ENCODE data around the gene RIPK4. TPM values are rescaled to one million over a fixed set of nuclear protein-coding genes. Genes with fewer than 3 reads are reported as not detected.

Gene RIPK4
- total and polyA plus RNA-seq, 2 of the 13 experiments (the other 11 are each of a cell fraction or from before 2014, with no cell fraction given): 3.1 to 4.9 TPM

DNA sequence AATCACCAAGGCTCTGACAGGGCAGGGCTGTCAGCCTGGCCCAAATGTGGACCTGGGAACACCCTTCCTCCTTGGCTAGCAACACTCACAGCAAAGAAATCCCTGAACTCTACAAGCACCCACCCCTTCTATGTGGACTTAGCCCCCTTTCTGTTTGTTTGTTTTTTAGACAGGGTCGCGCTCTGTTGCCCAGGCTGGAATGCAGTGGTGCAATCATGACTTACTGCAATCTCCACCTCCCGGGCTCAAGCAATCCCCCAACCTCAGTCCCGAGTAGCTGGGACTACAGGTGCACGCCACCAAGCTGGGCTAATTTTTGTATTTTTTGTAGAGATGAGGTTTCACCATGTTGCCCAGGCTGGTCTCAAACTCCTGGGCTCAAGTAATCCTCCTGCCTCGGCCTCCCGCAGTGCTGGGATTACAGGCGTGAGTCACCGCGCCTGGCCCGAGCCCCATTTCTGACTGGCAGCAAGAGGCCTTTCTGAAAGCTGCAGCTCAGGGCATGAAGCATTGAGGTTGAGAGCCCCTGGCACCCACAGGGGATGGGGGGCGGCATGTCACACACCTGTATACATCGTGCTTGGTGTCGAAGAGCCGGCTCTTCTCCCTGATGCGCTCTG lies 16.2 kb downstream of the RIPK4 start (continued):
- TF ChIP-seq THAP9 (CRISPR knock-in tag; IDR thresholded peaks at IDR 0.05; ENCODE audit: borderline replicate concordance): no peak
- no peak for TF ChIP-seq ZFYVE20 (CRISPR knock-in tag; IDR thresholded peaks at IDR 0.05; ENCODE audit: borderline replicate concordance, low read depth)
- TF ChIP-seq NAIF1 (CRISPR knock-in tag; IDR thresholded peaks at IDR 0.05; ENCODE audit: borderline replicate concordance): no peak
- no peak for TF ChIP-seq REL (CRISPR knock-in tag; conservative IDR thresholded peaks at IDR 0.05)
- TF ChIP-seq MXD4 (CRISPR knock-in tag; IDR thresholded peaks at IDR 0.05): no peak
- peak; percentile 85 for TF ChIP-seq ARID5B (CRISPR knock-in tag; IDR thresholded peaks at IDR 0.05)
- peak; percentile 81; the same call in 1 of the 2 replicates for TF ChIP-seq NCOR1 (IDR thresholded peaks at IDR 0.05; ENCODE audit: borderline replicate concordance, low read length)
- TF ChIP-seq ZNF792 (CRISPR knock-in tag; IDR thresholded peaks at IDR 0.05): no peak
- peak; percentile 44; the same call in 1 of the 2 replicates for TF ChIP-seq NR2C2 (CRISPR knock-in tag; IDR thresholded peaks at IDR 0.05; ENCODE audit: borderline replicate concordance)
- peak; percentile 42; the same call in 1 of the 2 replicates for TF ChIP-seq NR2F6 (IDR thresholded peaks at IDR 0.05)
- peak; percentile 81 for TF ChIP-seq NR2F6 (CRISPR knock-in tag; IDR thresholded peaks at IDR 0.05)
- TF ChIP-seq, protein P1, sequence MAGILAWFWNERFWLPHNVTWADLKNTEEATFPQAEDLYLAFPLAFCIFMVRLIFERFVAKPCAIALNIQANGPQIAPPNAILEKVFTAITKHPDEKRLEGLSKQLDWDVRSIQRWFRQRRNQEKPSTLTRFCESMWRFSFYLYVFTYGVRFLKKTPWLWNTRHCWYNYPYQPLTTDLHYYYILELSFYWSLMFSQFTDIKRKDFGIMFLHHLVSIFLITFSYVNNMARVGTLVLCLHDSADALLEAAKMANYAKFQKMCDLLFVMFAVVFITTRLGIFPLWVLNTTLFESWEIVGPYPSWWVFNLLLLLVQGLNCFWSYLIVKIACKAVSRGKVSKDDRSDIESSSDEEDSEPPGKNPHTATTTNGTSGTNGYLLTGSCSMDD (CRISPR knock-in tag; IDR thresholded peaks at IDR 0.05): no peak
- no peak for TF ChIP-seq ZNF10 (CRISPR knock-in tag; IDR thresholded peaks at IDR 0.05; ENCODE audit: borderline replicate concordance, low read depth)
- 0 out of 2 replicates have a peak, but pooled peaks have one; percentile 55 for TF ChIP-seq ZNF564 (CRISPR knock-in tag; IDR thresholded peaks at IDR 0.05)
- 0 out of 2 replicates have a peak, but pooled peaks have one; percentile 31 for TF ChIP-seq ZSCAN29 (CRISPR knock-in tag; conservative IDR thresholded peaks at IDR 0.05)
- TF ChIP-seq TBX3 (IDR thresholded peaks at IDR 0.05; ENCODE audit: borderline replicate concordance): no peak
- TF ChIP-seq FOXA1 (IDR thresholded peaks at IDR 0.05): no peak
- TF ChIP-seq FOXA1 (CRISPR knock-in tag; IDR thresholded peaks at IDR 0.05): peak; percentile 77
- TF ChIP-seq SMAD9 (CRISPR knock-in tag; IDR thresholded peaks at IDR 0.05): no peak
- peak; percentile 33; the same call in 1 of the 2 replicates for TF ChIP-seq ELF3 (CRISPR knock-in tag; IDR thresholded peaks at IDR 0.05)
- TF ChIP-seq ZNF839 (CRISPR knock-in tag; IDR thresholded peaks at IDR 0.05; ENCODE audit: borderline replicate concordance): no peak
- TF ChIP-seq, protein P2, sequence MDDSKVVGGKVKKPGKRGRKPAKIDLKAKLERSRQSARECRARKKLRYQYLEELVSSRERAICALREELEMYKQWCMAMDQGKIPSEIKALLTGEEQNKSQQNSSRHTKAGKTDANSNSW (CRISPR knock-in tag; IDR thresholded peaks at IDR 0.05; ENCODE audit: borderline replicate concordance): no peak
- TF ChIP-seq ZKSCAN1 (IDR thresholded peaks at IDR 0.05; ENCODE audit: low read length): no peak
- no peak for TF ChIP-seq KDM4B (CRISPR knock-in tag; IDR thresholded peaks at IDR 0.05)
- TF ChIP-seq ZNF24 (IDR thresholded peaks at IDR 0.05): no peak
